ENCODE measurements around the gene DHDH.
"Not testable (repeated sequence)": the region's sequence is repeated elsewhere in the genome, so short reads cannot be mapped to it uniquely, and the experiment has no call there.

Gene DHDH

DNA sequence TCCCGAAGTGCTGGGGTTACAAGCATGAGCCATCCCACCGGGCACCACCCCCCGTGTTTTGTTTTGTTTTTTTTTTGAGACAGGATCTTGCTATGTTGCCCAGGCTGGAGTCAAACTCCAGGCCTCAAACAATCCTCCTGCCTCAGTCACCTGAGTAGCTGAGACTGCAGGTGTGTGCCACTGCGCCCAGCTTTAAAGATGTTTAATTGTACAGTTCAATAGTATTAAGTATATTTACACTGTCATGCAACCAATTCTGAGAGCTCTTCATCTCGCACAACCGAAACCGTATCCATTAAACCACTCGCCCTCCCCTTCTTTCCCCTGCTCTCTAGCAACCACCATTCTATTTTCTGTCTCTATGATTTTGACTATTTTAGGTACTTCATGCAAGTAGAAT, 17.7 kb upstream of the DHDH start:
- DNase-seq (ENCODE audit: low spot score), result no peak

DNA sequence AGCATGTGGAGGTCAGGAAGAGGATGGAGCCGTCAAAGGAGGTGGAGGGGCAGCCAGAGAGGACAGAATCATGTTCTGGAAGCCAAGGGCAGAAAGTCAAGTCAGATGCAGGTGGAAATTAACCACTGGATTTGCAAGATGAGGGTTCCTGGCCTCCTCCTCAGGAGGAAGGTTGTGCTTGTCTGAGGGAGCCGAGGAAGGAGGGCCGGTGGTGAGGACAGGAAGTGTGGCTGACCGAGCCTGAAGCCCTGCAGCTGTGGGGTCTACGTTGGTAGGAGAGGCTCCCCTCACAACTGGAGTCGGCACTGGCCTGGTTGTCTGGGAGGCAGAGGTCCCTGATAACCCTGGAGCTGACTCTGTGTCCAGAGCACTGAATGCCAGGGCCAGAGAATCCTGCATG, 15.4 kb upstream of the DHDH start:
- no peak for DNase-seq (ENCODE audit: low spot score)

DNA sequence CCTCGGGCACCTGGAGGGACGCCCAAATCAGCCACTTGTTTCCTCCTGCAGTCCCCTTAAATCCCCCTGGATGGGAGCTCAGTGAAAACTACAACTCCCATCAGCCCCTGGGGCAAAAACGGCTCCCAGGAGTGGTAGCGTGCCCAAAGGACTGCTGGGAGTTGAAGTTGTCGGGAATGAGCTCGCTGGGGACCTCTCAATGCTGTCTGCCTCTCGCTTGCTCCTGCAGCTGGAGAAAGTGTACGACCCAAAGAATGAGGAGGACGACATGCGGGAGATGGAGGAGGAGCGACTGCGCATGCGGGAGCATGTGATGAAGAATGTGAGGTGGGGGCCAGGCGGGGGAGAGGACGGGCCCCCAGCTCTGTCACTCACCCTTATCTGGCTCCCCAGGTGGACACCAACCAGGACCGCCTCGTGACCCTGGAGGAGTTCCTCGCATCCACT, 14.7 kb upstream of the DHDH start:
- peak; percentile 48 for DNase-seq (ENCODE audit: low spot score)

DNA sequence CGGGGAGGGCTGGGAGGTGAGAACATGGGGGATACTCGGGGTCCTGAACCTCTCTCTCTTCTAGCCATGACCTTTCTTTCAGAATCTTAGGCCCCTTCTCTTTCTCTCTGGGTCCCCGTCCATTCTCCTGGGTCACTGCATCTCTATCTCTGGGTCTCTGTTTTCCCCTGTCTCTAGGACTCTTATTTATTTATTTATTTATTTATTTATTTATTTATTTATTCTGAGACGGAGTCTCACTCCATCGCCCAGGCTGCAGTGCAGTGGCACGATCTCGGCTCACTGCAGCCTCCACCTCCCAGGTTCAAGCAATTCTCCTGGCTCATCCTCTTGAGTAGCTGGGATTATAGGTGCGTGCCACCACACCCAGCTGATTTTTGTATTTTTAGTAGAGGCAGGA, 14.2 kb upstream of the DHDH start:
- DNase-seq (ENCODE audit: low spot score), result not testable (repeated sequence)

DNA sequence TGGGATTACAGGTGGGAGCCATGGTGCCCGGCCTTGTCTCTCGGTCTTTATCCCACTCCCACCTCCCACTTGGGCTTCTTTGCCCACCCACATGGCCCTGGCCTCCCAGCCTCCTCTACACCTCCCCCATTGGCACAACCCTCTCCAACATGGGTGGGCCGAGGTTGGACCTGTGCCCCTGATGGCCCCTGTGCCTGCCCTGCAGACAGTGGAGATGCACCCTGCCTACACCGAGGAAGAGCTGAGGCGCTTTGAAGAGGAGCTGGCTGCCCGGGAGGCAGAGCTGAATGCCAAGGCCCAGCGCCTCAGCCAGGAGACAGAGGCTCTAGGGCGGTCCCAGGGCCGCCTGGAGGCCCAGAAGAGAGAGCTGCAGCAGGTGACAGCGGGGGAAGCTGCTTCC, 12.6 kb upstream of the DHDH start:
- no peak for DNase-seq (ENCODE audit: low spot score)

DNA sequence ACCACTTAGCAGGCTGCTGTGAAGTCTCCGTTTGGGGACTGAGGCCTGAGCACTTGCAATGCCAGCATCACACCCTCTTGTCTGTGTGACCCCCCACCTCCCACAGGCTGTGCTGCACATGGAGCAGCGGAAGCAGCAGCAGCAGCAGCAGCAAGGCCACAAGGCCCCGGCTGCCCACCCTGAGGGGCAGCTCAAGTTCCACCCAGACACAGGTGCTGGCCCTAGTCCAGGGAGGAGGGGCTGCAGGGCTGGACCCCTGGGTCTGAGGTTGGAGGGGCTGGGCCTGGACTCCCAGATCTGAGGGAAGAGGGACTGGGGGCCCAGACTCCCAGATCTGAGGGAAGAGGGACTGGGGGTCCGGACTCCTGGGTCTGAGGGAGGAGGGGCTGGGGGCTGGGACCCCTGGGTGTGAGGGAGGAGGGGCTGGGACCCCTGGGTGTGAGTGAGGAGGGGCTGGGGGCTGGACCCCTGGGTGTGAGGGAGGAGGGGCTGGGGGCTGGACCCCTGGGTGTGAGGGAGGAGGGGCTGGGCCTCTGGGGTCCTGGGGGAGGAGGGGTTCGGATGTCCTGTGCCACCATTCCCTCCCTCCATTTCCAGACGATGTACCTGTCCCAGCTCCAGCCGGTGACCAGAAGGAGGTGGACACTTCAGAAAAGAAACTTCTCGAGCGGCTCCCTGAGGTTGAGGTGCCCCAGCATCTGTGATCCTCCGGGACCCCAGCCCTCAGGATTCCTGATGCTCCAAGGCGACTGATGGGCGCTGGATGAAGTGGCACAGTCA, 11.6 kb upstream of the DHDH start:
- no peak for DNase-seq (ENCODE audit: low spot score)

DNA sequence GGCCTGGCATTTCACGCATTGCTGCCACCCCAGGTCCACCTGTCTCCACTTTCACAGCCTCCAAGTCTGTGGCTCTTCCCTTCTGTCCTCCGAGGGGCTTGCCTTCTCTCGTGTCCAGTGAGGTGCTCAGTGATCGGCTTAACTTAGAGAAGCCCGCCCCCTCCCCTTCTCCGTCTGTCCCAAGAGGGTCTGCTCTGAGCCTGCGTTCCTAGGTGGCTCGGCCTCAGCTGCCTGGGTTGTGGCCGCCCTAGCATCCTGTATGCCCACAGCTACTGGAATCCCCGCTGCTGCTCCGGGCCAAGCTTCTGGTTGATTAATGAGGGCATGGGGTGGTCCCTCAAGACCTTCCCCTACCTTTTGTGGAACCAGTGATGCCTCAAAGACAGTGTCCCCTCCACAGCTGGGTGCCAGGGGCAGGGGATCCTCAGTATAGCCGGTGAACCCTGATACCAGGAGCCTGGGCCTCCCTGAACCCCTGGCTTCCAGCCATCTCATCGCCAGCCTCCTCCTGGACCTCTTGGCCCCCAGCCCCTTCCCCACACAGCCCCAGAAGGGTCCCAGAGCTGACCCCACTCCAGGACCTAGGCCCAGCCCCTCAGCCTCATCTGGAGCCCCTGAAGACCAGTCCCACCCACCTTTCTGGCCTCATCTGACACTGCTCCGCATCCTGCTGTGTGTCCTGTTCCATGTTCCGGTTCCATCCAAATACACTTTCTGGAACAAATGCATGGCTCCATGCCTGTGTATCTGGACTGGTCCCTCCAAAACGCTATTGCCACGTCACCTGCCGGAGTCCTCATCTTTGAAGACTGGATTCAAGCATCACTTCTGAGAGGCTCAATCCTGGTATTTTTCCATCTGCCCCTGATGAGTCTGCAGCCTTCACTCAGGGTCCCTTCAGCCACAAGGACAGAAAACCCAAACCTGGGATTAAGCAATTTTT, 10.7 kb upstream of the DHDH start:
- no peak for DNase-seq (ENCODE audit: low spot score)

DNA sequence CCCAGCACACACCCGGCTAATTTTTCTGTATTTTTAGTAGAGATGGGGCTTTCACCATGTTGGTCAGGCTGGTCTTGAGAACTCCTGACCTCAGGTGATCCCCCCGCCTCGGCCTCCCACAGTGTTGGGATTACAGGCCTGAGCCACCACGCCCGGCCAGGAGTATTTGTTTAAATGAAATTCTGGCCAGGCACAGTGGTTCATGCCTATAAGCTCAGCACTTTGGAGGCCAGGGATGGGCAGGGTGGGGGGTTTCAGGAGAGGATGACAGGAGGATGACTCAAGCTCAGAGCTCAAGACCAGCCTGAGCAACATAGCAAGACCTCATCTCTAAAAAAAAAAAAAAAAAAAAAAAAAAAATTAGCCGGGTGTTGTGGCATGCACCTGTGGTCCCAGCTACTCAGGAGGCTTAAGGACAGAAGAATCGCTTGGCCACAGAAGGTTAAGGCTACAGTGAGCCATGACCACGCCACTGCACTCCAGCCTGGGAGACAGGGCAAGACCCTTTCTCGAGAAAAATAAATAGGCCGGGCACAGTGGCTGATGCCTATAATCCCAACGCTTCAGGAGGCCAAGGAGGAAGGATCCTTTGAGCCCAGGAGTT, 8.2 kb upstream of the DHDH start:
- DNase-seq (ENCODE audit: low spot score), result peak; percentile 56

DNA sequence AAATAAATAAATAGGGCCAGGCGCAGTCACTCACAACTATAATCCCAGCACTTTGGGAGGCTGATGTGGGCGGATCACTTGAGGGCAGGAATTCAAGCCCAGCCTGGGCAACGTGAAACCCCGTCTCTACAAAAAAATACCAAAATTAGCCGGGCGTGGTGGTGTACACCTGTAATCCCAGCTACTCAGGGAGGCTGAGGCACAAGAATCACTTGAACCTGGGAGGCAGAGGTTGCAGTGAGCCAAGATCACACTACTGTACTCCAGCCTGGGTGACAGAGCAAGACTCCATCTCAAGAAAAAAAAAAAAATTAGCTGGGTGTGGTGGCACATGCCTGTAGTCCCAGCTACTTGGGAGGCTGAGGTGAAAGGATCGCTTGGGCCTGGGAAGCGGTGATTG, 7.6 kb upstream of the DHDH start:
- DNase-seq (ENCODE audit: low spot score), result not testable (repeated sequence)

DNA sequence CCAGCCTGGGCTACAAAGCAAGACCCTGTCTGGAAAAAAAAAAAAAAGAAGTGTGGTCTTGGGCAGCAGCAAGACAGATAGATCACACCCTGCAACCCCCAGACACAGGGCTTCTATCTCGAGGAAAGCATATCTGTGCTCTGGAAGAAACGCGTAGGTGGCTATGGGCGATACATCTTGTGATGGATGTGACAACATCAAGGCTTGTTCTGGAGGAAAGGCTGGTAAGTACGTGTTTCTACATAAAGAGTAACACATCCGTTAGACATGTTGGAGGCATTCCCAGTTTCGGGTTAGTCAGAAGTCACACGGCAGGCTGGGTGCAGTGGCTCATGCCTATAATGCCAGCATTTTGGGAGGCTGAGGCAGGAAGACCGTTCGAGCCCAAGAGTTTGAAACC, 6.6 kb upstream of the DHDH start:
- DNase-seq (ENCODE audit: low spot score), result peak; percentile 96

DNA sequence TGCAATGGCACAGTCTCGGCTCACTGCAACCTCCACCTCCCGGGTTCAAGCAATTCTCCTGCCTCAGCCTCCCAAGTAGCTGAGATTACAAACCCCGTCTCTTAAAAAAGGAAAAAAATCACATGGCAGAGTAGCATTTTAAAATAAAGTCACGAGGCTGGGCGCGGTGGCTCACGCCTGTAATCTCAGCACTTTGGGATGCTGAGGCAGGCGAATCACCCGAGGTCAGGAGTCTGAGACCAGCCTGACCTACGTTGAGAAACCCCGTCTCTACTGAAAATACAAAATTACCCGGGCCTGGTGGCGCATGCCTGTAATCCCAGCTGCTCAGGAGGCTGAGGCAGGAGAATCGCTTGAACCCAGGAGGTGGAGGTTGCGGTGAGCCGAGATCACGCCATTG, 5.8 kb upstream of the DHDH start:
- DNase-seq (ENCODE audit: low spot score), result not testable (repeated sequence)

DNA sequence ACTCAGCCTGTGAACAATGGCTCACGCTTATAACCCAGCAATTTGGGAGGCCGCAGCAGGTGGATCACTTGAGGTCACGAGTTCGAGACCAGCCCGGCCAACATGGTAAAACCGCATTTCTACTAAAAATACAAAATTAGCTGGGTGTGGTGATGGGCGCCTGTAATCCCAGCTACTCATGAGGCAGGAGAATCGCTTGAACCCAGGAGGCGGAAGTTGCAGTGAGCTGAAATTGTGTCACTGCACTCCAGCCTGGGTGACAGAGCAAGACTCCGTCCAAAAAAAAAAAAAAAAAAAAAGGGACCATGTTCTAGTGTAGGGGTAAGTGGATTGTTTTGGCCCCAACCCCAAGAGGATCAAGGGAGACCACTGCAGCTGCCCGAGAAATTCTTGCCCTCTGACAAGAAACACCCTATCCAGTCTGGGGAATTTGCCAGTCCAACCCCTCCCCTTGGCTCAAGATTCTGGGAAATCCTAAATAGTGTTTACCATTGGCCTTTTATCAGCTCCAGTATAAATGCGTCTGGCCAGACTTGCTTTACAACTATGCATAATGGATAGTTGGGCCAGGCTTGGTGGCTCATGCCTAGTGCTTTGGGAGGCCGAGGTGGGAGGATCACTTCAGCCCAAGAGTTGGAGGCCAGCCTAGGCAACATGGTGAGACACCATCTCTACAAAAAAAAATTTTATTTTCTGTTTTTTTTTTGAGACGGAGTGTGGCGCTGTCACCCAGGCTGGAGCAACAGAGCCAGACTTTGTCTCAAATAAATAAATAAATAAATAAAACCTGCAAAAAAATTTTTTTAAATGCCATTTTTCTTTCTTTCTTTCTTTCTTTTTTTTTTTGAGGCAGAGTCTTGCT, 5.1 kb upstream of the DHDH start:
- DNase-seq (ENCODE audit: low spot score), result no peak

DNA sequence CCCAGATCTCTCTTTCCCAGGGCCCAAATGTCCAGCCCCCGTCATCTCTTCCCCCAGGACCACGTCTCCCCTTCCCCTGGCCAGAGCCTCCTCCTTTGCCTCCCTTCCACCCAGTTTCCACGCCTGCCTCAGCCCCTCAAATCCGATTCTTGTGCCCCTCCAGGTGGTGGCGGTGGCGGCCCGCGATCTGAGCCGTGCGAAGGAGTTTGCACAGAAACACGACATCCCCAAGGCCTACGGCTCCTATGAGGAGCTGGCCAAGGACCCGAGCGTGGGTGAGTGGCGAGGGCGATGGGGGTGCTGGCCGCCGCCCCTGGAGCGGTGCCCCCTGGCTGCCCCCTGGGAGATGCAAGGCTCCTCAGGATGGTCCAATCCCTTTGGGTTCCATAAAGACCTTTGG, 1.3 kb downstream of the DHDH start:
- DNase-seq (ENCODE audit: low spot score), result no peak

DNA sequence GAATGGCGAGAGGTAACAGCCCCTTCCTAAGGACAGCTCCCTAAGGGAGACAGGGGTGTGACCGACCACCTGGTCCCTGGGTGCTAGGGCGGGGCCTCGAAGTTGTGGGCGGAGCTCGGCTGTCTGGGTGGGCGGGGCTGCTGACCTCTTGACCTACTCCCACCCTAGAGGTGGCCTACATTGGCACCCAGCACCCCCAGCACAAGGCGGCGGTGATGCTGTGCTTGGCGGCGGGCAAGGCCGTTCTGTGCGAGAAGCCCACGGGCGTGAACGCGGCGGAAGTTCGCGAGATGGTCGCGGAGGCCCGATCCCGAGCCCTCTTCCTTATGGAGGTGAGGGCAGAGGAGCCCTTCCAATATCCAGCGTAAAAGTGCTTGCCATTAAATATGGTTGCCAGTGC, 2.4 kb downstream of the DHDH start:
- no peak for DNase-seq (ENCODE audit: low spot score)

DNA sequence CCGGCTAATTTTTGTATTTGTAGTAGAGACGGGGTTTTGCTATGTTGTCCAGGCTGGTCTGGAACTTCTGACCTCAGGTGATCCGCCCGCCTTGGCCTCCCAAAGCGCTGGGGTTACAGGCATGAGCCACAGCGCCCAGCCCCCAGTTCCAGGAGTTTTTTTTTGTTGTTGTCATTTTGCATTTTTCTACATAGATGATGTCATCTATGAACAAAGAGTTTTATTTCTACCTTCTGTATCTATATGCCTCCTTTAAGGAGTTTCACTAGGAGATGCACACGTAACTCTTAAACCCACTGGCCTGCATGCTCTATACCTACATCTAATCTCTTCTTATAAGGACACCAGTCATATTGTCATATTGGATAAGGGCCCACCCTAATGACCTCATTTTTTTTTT, 4.8 kb downstream of the DHDH start:
- DNase-seq (ENCODE audit: low spot score), result no peak

DNA sequence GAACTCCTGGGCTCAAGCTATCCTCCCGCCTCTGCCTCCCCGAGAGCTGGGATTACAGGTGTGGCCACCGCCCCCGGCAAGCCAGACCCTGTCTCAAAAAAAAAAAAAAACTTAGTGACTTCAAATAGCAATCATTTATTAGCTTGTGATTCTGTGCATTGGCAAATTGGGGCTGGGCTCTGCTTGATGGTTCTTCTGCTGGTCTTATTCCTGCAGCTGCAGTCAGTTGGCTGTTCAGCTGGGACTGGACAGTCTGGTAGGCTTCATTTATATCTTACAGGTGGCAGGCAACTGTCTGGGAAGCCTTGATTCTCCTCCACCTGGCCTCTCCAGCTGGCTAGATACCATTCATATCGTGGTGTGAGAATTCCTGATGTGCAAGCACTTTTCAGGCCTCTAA, 7.4 kb downstream of the DHDH start:
- DNase-seq (ENCODE audit: low spot score), result no peak

DNA sequence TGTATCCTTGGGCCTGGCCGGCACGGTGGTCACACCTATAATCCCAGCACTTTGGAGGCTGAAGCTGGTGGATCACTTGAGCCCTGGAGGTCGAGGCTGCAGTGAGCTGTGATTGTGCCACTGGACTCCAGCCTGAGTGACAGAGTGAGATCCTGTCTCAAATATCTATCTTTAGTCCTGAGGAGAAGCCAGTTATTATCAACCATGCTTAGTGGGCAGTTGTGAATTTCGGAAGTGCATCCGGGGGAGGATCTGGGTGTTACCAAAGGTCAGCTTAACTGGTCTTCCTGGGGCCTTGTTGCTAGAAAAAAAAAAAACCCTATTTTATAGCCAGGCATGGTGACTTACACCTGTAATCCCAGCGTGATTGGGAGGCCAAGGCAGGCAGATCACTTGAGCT, 9.6 kb downstream of the DHDH start:
- no peak for DNase-seq (ENCODE audit: low spot score)

DNA sequence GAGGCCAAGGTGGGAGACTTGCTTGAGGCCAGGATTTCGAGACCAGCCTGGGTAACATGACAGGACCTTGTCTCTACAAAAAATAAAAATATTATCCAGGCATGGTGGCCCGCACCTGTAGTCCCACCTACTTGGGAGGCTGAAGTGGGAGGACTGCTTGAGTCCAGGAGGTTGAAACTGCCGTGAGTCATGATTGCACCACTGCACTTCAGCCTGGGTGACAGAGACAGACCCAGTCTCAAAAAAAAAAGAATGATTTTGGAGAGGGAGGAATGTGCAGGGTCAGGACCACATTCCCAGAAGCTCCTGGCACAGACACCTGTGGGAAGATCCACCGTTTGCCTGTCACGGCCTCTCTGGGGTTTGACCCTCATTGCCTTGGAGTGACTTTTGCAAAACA, 11.9 kb downstream of the DHDH start:
- DNase-seq (ENCODE audit: low spot score), result no peak

DNA sequence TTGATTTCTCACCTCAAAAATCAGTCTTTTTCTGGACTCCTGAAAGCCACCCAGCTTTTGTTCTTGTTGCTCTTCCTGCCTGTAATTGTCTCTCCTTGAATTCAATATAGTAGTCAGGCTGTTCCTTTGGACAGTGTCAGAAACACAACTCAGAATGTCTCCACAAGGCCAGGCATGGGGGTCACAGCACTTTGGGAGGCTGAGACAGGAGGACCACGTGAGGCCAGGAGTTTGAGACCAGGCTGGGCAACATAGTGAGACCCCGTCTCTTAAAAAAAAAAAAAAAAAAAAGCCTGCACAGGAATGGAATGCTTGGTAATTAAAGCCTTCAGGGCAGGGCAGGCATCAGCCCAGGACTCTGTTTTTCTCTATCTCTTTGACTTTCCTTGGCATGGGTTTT, 12.3 kb downstream of the DHDH start:
- DNase-seq (ENCODE audit: low spot score), result no peak

DNA sequence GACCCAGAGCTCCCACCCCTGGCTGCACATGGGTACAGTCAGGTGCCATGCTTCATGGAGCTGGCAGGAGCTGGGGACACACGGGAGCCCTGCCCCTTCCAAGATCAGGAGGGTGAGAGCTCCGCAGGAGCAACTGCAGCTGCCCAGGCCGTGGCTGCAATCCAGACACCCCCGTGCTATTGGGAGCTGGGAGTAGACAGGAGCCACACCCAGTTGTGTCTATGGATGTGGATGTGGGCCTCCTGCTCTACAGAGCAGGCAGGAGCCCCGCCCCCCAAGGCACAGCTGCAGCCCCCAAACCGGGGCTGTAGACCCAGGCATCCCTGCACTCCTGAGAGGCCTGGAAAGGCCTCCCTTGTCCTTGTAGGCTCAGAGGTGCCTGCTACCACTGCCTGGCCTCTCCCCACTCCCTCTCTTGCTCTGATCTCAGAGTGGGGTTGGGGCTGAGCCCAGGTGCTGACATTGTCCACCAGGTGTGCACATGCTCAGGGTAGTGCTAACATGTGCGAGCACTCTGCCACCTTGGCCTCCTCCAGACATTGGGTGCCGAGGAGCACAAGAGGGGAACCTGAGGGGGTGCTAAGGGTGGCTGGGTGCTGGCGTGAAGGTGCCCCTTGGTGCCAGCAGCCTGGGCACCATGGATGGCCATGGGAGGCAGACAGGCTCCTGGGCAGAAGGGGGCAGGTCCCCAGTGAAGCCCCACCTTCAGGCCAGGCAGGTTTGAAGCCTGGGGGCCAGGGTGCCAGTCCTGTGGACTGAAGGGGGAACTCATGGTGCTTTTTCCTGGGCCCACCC, 13.2 kb downstream of the DHDH start:
- DNase-seq (ENCODE audit: low spot score), result no peak

DNA sequence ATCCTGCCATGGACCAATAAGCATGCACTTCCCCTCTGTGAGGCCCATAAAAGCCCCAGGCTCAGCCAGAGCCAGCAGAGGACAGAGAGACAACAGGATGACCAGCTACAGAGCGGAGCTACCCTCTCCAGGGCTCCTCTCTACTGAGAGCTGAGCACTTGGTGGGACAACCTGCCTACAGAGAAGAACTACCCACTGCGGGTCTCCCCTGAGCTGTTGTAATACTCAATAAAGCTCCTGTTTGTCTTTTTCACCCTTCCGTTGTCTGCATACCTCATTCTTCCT, 13.7 kb downstream of the DHDH start:
- no peak for DNase-seq (ENCODE audit: low spot score)

Measured in RKO (cell line).